AML-193 (cell line): Measurements from ENCODE around the gene LZTS2.

Experiments
- DNase-seq, 2 experiments: peaks; one replicate each; lab custom pipeline; 2025; lab: John Stamatoyannopoulos, UW

Gene LZTS2

GRCh38 chr10:100998183-100998990 lies 1.2 kb upstream of the LZTS2 start:
- peak; percentile 47 to 50 for DNase-seq

DNA sequence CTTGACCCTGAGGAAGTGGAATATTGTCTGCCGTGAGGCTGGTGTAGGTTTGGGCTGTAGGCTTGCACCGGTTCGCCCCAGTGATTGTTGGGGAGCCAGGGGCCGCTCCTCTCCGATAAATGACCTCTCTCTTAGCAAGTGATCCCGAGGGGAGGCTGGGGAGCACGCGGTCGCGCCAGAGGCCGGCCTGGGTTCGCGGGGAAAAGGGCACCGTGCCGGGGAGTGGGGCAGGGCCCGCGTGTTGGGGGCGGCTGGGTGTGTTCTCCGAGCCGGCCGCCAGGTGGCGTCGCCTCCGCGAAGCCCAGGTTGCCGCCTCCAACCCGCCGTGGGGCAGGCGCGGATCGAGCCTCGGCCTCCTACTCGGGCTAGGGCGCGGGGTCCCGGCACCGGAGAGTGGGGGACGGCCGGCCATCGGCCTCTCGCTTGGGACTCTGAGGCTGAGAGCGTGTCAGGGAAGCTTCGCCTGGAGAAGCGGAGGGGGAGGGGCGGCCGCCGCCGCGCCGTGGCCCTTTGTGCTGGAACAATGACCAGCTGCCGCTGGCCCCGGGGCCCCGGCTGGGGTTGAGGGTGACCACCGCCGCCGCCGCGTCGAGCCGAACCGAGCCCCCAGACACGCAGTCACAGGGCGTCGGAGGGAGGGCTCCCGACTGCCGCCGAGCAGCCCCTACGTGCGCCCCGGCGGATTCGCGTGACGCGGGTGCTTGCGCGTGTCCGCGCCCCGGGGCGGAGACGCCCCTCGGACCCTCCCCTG lies 442 bp upstream of the LZTS2 start:
- peak; percentile 32 to 65 for DNase-seq

DNA sequence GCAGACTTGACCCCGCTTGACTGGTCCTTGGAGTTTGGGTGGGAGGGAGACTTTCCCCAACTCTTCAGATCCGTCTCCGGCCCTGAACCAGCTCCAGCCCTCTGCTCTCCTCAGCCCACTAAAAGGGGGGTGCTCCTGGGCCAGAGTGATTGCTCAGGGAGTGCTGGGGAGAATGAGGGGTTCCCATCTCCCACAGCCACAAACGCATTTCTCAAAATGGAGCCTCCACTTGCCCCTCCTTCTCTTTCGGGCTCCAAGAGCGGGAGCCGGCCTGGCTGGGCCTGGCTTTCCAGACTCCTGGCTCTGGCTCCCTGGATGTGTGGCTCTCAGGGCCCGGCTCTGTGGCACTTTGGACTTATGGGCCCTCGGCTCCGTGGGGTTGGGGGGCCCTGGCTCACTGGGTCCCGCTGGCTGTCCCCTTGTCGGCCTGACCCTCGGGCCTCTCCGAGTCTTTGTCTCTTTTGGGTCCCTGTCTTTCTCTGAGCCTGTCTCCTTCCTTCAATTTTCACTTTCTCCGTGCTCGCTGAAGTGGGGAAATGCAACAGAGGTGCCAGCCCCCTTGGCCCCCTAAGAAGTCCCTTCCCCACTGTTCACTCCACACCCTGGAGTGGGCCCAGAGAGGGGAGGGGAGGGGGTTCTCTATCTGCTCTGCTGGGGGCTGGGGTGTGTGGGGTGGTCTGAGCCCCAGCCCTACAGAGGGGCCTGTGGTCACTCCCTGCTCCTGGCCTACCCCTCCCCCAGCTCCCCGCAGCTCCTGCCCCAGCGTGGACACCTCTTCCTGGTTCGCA lies 713 bp downstream of the LZTS2 start:
- DNase-seq = no peak

DNA sequence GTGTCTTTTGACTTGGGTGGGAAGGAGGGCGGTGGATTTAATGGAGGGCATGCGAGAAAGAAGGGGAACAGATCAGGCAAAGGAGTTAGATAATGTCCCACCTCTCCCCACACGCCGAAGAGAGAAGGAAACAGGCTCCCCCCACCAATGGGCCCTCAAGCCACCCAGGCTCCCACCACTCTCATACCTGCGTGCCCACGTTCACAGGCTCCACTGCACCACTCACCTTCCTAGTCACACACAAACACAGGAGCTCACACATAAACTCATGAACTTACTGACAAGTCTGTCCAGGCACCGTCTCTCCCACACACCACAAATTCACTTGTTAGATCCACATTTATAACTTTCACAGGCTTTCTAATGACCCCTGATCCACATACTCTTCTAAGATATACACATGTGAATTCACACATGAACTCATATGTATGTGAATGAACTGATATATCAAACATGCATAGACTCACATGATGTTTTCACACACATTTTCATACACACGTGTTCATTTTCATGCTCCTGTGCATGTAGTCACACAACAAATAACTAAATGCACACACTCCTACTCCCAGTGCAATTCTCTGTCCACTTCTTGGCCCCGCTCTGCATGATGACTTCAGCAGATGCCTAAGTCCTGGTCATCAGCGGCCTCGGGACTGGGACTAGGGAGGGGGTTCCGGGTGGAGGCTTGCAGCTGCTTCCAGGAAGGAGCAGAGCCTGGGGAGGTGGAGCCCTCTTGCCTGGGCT lies 1.5 kb downstream of the LZTS2 start:
- no peak for DNase-seq

DNA sequence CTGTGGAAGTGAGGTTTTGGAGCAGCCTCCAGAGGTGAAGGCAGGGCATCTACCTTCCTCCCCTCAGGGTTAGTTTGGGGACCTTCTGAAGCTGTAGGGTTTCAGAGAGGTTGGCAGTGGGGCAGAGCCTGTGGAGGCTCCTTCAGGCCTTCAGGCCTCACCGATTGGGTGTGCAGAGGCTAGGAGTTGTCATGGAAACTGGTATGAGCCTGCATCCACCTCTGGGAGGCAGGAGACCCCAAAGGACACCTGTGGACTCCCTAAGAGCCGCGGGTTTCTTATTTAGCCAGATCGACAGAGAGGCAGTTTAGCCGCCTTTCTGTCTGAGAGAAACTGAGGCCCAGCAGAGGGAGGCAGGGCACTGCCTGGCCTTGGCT lies 2.0 kb downstream of the LZTS2 start:
- no peak for DNase-seq

DNA sequence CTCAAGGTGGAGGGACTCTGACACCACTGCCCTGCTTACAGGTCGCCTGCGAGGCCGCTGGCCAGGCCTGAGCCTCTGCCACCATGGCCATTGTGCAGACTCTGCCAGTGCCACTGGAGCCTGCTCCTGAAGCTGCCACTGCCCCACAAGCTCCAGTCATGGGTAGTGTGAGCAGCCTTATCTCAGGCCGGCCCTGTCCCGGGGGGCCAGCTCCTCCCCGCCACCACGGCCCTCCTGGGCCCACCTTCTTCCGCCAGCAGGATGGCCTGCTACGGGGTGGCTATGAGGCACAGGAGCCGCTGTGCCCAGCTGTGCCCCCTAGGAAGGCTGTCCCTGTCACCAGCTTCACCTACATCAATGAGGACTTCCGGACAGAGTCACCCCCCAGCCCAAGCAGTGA lies 2.8 kb downstream of the LZTS2 start:
- no peak for DNase-seq

- DNase-seq = no peak
Measured at GRCh38 chr10:101003639-101004206, 4.1 kb downstream of the LZTS2 start.

DNA sequence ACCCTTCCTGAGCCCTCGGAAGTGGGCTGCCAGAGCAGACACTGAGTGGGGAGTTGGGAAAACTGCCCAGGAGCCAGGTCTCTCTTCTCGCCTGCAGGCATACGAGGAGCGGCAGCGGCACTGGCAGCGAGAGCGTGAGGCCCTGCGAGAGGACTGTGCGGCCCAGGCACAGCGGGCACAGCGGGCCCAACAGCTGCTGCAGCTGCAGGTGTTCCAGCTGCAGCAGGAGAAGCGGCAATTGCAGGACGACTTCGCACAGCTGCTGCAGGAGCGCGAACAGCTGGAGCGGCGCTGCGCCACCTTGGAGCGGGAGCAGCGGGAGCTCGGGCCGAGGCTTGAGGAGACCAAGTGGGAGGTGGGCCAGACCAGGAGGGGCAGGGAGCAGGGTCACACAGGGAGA lies 5.8 kb downstream of the LZTS2 start:
- DNase-seq = no peak

- DNase-seq = no peak
Measured at GRCh38 chr10:101005869-101006567, 6.4 kb downstream of the LZTS2 start.

GRCh38 chr10:101006593-101007098 lies 7.0 kb downstream of the LZTS2 start:
- DNase-seq = no peak

DNA sequence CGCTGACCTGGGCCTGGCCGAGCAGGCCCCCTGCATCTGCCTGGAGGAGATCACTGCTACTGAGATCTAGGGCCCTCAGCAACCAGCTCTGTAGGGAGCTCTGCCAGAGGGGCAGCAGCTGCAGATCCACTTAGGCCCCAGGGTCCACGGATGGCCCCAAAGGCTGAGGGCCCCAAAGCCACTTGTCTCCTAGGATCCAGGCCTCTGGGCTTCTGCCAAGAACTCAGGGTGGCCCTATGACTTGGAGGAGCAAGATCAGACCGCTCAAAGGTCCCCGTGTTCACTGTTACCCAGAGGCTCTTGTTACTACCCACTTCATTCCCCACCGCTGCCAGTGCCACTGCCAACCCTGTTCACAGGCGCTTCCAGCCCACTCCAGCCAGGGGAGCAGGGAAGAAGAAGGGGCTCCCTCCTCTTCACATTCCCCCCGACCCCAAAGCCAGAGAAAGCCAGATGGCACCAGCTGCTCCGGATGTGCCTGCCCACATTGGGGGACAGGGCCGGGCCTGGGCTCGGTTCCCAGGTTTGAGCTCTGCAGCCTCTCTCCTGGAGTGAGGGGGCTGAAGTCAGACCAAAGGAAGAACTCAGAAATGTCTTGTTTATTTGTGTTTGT lies 7.6 kb downstream of the LZTS2 start:
- no peak for DNase-seq

DNA sequence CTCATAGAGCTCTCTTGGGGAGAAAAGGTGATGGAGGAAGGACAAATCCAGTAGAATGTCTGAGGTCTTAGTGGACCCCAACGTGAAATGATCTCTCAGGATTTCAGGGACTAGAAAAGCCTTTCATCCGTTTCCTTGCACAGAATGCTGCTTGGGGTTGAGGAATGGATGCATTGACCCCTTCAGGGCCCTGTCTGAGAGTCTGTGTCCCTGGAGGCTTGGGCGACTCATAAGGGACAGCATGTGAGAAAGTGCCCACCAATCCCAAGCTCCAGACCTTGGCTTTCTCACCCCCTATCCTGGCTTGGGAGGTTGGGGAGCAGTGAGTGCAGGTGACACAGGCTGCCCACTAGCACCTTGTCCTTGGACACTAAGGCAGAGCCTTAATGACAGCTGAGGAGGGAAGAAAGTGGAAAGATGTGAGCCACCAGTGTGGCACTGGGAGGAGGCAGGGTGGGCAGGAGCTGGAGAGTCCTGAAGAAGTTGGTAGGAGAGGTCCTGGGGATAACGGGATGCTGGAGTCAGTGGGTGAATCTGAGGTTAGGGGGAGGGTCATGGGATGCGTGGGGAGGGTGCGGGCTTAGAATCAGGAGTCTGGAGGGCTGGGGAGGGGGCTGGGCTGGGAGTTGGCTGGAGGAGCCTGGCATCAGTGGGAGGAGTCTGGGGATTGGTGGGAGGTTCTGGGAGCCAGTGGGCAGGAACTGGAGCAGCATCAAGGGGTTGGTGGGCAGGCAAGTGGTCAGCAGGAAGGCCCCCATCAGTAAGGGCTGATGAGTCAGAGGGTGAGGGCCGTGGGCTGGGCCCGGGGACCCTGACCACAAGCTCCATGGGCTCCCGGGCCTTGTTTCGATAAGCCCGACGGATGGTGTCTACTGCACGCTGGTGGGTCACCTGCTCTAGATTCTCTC lies 8.6 kb downstream of the LZTS2 start:
- DNase-seq = no peak

DNA sequence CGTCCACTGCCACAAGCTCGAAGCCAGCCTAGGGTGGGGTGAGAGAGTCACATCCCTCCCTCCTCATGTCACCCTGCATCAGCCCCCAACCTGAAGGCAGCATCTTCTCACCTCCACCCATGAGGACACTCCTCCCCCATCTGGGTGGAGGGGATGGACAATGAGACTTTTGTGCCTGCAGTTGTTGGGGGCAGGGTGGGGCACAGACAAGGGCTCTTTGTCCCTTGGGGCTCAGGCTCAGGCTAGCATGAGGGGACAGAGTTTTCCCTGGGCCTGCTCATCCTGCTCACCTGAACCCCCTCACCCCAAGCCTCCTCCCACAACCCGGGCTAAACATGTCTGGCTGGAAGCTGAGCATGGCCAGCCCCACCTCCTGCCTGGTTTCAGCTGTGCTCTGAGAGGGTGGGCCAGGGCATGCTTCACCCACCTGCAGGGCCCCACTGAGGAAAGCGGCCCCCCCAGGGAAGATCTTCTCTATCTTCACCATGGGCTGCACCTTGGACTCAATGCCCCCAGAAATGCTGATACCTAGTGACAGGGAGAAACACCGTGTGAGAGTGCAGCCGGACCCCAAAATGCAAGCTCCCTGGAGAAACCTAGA lies 9.3 kb downstream of the LZTS2 start:
- DNase-seq = no peak

- DNase-seq = no peak
Measured at GRCh38 chr10:101010329-101010728, 10.7 kb downstream of the LZTS2 start.

DNA sequence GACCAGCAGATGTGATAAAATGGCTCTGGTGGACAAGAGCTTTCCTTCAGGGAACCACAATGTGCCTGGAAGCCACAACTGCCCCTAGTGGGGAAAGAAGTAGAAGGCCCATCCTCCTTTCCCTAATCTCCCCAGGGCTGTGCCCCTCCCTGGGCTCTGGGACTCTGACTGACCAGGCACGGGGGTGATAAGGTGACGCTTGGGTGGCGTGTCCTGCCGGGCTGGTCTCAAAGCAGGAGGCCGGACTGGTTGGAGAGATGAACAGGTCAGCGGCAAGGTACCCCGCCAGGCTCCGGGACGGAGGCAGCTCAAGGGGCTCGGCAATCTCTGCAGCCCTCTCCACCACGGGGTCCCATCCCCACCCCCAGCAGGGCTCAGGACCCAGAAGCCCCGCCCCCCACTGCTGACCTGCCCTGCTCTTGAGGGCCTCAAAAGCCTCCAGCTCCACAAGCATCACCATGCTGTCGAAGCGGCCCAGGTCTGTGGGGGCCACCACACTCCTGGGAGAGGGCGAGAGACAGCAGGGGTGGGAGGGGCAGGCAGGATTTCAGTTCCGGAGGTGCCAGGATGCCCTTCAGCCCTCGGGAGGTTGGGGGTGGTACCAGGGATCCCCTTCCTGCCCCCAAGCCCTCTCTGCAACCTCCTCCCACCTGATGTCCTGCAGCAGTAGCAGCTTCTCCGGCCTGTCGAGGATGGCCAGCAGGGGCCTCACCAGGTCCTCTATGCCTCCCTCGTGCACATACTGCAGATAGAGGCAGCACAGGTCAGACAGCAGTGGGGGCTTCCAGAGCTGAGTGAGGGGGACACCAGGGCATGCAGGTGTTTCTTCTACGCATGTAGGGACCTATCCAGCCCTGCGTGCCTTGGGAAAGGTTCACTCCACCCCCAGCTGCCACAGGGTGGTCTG lies 12.2 kb downstream of the LZTS2 start:
- DNase-seq = no peak

DNA sequence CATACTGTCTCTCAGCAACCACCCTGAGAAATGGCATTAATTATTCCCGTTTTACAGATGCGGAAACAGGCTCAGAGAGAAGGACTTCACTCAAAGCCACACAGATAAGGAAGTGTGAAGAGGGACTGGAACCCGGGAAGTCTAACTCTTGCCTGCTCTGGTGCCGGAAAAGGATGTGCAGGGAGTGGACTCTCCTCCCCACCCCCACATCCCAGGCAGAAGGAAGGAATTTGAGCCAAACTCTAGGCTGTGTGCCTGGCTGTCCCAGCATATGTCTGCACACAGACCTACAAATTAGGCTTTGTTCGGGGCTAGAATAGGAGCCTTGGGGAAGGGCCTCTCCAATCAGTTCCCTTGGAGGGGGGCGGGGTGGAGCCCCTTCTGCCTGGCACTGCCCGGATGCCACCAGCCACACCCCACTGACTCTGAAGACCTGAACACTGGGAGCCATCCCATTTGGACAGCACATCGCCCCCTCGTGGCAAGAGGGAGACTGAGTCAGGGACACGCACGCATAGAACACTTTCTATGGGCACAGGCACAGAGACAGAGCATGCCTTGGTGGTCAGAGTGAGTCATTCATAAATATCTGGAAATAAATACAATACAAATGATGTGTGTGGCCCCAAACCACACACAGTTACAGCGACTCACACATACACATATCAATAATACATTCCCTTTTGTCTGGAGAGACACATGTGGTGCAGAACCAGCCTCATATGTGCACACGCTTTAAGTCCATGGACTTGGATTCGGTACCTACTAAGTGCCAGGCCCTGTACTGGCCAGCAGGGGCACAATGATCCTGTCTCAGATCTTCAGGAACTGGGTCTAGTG lies 13.1 kb downstream of the LZTS2 start:
- DNase-seq = peak; percentile 84 to 86

- DNase-seq = no peak
Measured at GRCh38 chr10:101013365-101013825, 13.8 kb downstream of the LZTS2 start.
